Panc1 (cell line): ENCODE data around the gene IQCF2. TPM values are rescaled to one million over a fixed set of nuclear protein-coding genes. Genes with fewer than 3 reads are reported as not detected.

Experiments used
- ATAC-seq: fragments of 200-7000 bp; cut with Tn5 transposase; 2 replicates; pipeline ENCODE4 v1.9.1; 2020; ENCODE audit warnings: mild to moderate bottlenecking, moderate library complexity
- Bru-seq: library from RNA; stranded (reverse); fragments of 400-500 nt; gene quantifications from one replicate; lab custom pipeline; 2021; lab: Mats Ljungman, UMichigan
- BruChase-seq, 2 experiments: library from RNA; stranded (reverse); fragments of 400-500 nt; gene quantifications; one replicate each; lab custom pipeline; 2021; lab: Mats Ljungman, UMichigan
- BruUV-seq: library from RNA; stranded (reverse); fragments of 400-500 nt; replicated peaks from 2 replicates; lab custom pipeline; 2021; lab: Mats Ljungman, UMichigan
- CTCF ChIA-PET: fragments of 300-600 bp; sonication (Branson Sonifier 250); formaldehyde crosslinking; loops from one replicate; lab custom pipeline; 2022; ENCODE audit warnings: antibody characterized with exemption; lab: Charles Lee
- POLR2A ChIA-PET: fragments of 300-600 bp; sonication (Branson Sonifier 250); formaldehyde crosslinking; loops from one replicate; lab custom pipeline; 2022; ENCODE audit warnings: antibody characterized with exemption; lab: Charles Lee
- DNase-seq: peaks from one replicate; pipeline ENCODE4 v3.0.0-alpha.2; 2010; ENCODE audit warnings: low read depth, low spot score
- H3K27ac ChIP-seq: 2 replicates; pipeline ENCODE4 v1.5.1; 2011; ENCODE audit warnings: mild to moderate bottlenecking, low read length, inconsistent platforms
- H3K27me3 ChIP-seq: fragments of 200-500 bp; sonication (Bioruptor generic); 2 replicates; pipeline ENCODE4 v1.6.0; 2014; ENCODE audit warnings: low read length, inconsistent platforms; ENCODE audit not compliant: control insufficient read depth, insufficient read depth
- H3K36me3 ChIP-seq: fragments of 200-500 bp; sonication (Bioruptor generic); 2 replicates; pipeline ENCODE4 v1.5.1; 2014; ENCODE audit warnings: inconsistent platforms, mild to moderate bottlenecking, low read length, moderate library complexity; ENCODE audit not compliant: control insufficient read depth, insufficient read depth
- H3K4me1 ChIP-seq: 2 replicates; pipeline ENCODE4 v1.5.1; 2011; ENCODE audit warnings: inconsistent platforms, mild to moderate bottlenecking, low read length, moderate library complexity; ENCODE audit not compliant: control insufficient read depth, insufficient read depth
- H3K4me3 ChIP-seq, 2 experiments: 2 replicates each; pipeline ENCODE4 v1.5.1; 2011 to 2012; ENCODE audit warnings: low read depth in 2 of 2, low read length in 2 of 2, mild to moderate bottlenecking in 2 of 2, inconsistent platforms in 1 of 2, moderate library complexity in 1 of 2
- H3K9me3 ChIP-seq: fragments of 200-500 bp; sonication (Bioruptor generic); 2 replicates; pipeline ENCODE4 v1.5.1; 2014; ENCODE audit warnings: low read depth, mild to moderate bottlenecking, inconsistent platforms, low read length, moderate library complexity; ENCODE audit not compliant: control insufficient read depth, insufficient read depth
- CTCF ChIP-seq: fragments of 450-650 bp; IDR thresholded peaks from 2 replicates; pipeline ENCODE4 v1.5.1; 2017; ENCODE audit warnings: mild to moderate bottlenecking
- POLR2AphosphoS5 ChIP-seq: IDR thresholded peaks from 2 replicates; pipeline ENCODE4 v1.6.1; 2012; ENCODE audit warnings: mild to moderate bottlenecking, low read depth, low read length, moderate library complexity
- REST ChIP-seq, 2 experiments: IDR thresholded peaks; 2 replicates each; pipeline ENCODE4 v1.6.1; 2011 to 2012; ENCODE audit warnings: low read depth in 2 of 2, control low read depth in 1 of 2, low read length in 1 of 2, mild to moderate bottlenecking in 1 of 2, moderate library complexity in 1 of 2; ENCODE audit not compliant: insufficient read depth in 1 of 2
- SIN3A ChIP-seq: IDR thresholded peaks from 2 replicates; pipeline ENCODE4 v1.6.1; 2012; ENCODE audit warnings: low read depth, mild to moderate bottlenecking, low read length, moderate library complexity, borderline replicate concordance; ENCODE audit not compliant: insufficient read depth
- TCF7L2 ChIP-seq: IDR thresholded peaks from 2 replicates; pipeline ENCODE4 v1.6.1; 2011; ENCODE audit warnings: mild to moderate bottlenecking, low read depth, low read length, inconsistent platforms
- in situ Hi-C: cut with HindIII; loops from 2 replicates; pipeline ENCODE4 v1.10.0; 2016; ENCODE audit warnings: low sequenced_read_pairs, low pct_unique_long_range_greater_than_20kb
- intact Hi-C: fragments of 100-400 bp; cut with micrococcal nuclease; formaldehyde crosslinking; loops from one replicate; pipeline ENCODE4 v1.10.0; 2022; ENCODE audit not compliant: unreplicated experiment
- long read RNA-seq: library from polyadenylated mRNA; unstranded; transcript quantifications from one replicate; pipeline ENCODE4 v2.0.0, GENCODE V29; 2021; ENCODE audit not compliant: unreplicated experiment
- polyA plus RNA-seq: library from polyadenylated mRNA; unstranded; fragments of >200 nt; gene quantifications from one replicate; pipeline ENCODE4 v1.2.1, GENCODE V29; 2012; ENCODE audit warnings: missing spikeins; ENCODE audit not compliant: insufficient read length
- total RNA-seq: library from RNA; stranded (reverse); gene quantifications from one replicate; pipeline ENCODE4 v1.2.1, GENCODE V29; 2021; ENCODE audit not compliant: unreplicated experiment

IQCF2 gene
- total RNA-seq (not detected), Bru-seq, nascent RNA (not detected), BruChase-seq, experiment 1, labeled RNA remaining after a 2-hour chase (not detected), BruChase-seq, experiment 2, labeled RNA remaining after a 6-hour chase (not detected)
- polyA plus RNA-seq: not detected
- long read RNA-seq: 0 reads

- Histone ChIP-seq H3K27ac (no peak within 1 kb of the TSS), H3K9me3 (no peaks in the 10 kb centered on the region), H3K27me3 (no peaks in the 10 kb centered on the region; the same call in none of the 2 replicates), H3K4me1 (no peaks in the 10 kb centered on the region), H3K4me3 (no peak within 1 kb of the TSS), H3K36me3 (no peaks in the 10 kb centered on the region)
- in situ Hi-C loops: no loop called here
- no peak for TF ChIP-seq CTCF
- TF ChIP-seq POLR2AphosphoS5: no peak
- no peak for TF ChIP-seq REST (IDR thresholded peaks at IDR 0.05; ENCODE audit: insufficient read depth in 1 of 2, low read depth in 2 of 2, low read length in 1 of 2)
- TF ChIP-seq SIN3A: no peak
- TF ChIP-seq TCF7L2: no peak
- BruUV-seq: no TSS peak
- no peak for DNase-seq
- ChIA-PET CTCF (no interaction called here), POLR2A (no interaction called here)
- intact Hi-C loops: no loop called here
- ATAC-seq: no peak
Measured at GRCh38 chr3:51860703-51861665, at the start of gene IQCF2. TSS of gene IQCF2 (plus strand) at chr3:51861615. CDS start at chr3:51861667, 52 bp downstream.

GRCh38 chr3:51813539-51813938, 47.9 kb upstream of the IQCF2 start:
- Histone ChIP-seq H3K4me3 (no peak overlapping the region), H3K4me1 (no peaks in the 10 kb centered on the region), H3K27me3 (peaks cover 2% of the 10 kb centered on the region; the same call in 1 of the 2 replicates), H3K27ac (no peak overlapping the region), H3K9me3 (no peaks in the 10 kb centered on the region), H3K36me3 (no peaks in the 10 kb centered on the region)
- CTCF ChIA-PET: no interaction called here
- no peak for ATAC-seq
- TF ChIP-seq POLR2AphosphoS5 (no peak), REST (IDR thresholded peaks at IDR 0.05; ENCODE audit: insufficient read depth in 1 of 2, low read depth in 2 of 2, low read length in 1 of 2) (no peak), CTCF (no peak), SIN3A (no peak), TCF7L2 (no peak)
- in situ Hi-C loops: no loop called here
- no TSS peak for BruUV-seq
- DNase-seq: no peak
- POLR2A ChIA-PET: no interaction called here
- intact Hi-C loops: no loop called here
